ENCODE measurements around the gene CCDC87. TPM values are rescaled to one million over a fixed set of nuclear protein-coding genes. Genes with fewer than 3 reads are reported as not detected.

The CCDC87 gene
- total and polyA plus RNA-seq, 2 of the 8 experiments (the other 6 are each of a cell fraction or from before 2014, with no cell fraction given): 0.32 to 0.99 TPM

- Histone ChIP-seq H3K18ac (ENCODE audit: extremely low read depth, low read length) (no peak overlapping the region), H3K4ac (replicated peaks; ENCODE audit: insufficient read length, low read depth, low read length) (no peak overlapping the region), H2BK20ac (ENCODE audit: low read length) (no peak overlapping the region), H3K27me3 (replicated peaks in 1 of 4; ENCODE audit: control insufficient read depth in 3 of 4, extremely low read depth in 1 of 4, insufficient read depth in 3 of 4, low read length in 3 of 4) (no peaks in the 10 kb centered on the region), H3K56ac (replicated peaks; ENCODE audit: insufficient read length, low read depth, low read length) (no peak overlapping the region), H3K79me1 (ENCODE audit: low read depth, low read length) (no peaks in the 10 kb centered on the region), H2BK15ac (ENCODE audit: low read length) (no peak overlapping the region), H2AK5ac (ENCODE audit: low read depth, low read length) (no peak overlapping the region), H2AFZ (ENCODE audit: low read length) (no peak overlapping the region), H3K9ac (replicated peaks in 1 of 4; ENCODE audit: extremely low read depth in 1 of 4, low read depth in 3 of 4, low read length in 3 of 4) (no peak overlapping the region), H3K4me2 (ENCODE audit: insufficient read depth in 1 of 2, low read depth in 2 of 2, low read length in 2 of 2) (no peak overlapping the region), H3K23me2 (ENCODE audit: low read depth, low read length) (no peaks in the 10 kb centered on the region), H3K79me2 (ENCODE audit: control insufficient read depth in 1 of 2, insufficient read depth in 2 of 2, low read length in 2 of 2) (no peaks in the 10 kb centered on the region), H4K91ac (replicated peaks; ENCODE audit: insufficient read length, low read length) (no peak overlapping the region), H4K20me1 (replicated peaks in 1 of 2; ENCODE audit: control insufficient read depth in 1 of 2, insufficient read depth in 2 of 2, low read length in 2 of 2) (no peaks in the 10 kb centered on the region), H3K9me3 (ENCODE audit: insufficient read depth in 2 of 2, low read depth in 1 of 2, low read length in 1 of 2) (no peaks in the 10 kb centered on the region), H2BK12ac (ENCODE audit: low read depth, low read length) (no peak overlapping the region), H3K14ac (ENCODE audit: insufficient read length) (no peak overlapping the region), H3K4me3 (ENCODE audit: extremely low read depth in 1 of 4, insufficient read depth in 2 of 4, low read depth in 3 of 4, low read length in 4 of 4) (no peak overlapping the region), H3K36me3 (ENCODE audit: control insufficient read depth in 2 of 4, insufficient read depth in 4 of 4, low read length in 3 of 4) (peaks cover 10 to 35% (median 31%) of the 10 kb centered on the region in 4 experiments), H2BK120ac (replicated peaks; ENCODE audit: low read depth, low read length) (no peak overlapping the region), H4K5ac (ENCODE audit: insufficient read length, low read depth, low read length) (no peak overlapping the region), H4K8ac (ENCODE audit: extremely low read depth, insufficient read depth, low read length) (no peak overlapping the region; the same call in 1 of the 2 replicates), H3K4me1 (replicated peaks in 1 of 4; ENCODE audit: control insufficient read depth in 3 of 4, insufficient read depth in 4 of 4, low read length in 3 of 4) (peaks cover 0 to 5% (median 3%) of the 10 kb centered on the region in 4 experiments; a peak in 3 of 7 replicates), H2BK5ac (ENCODE audit: low read depth, low read length) (no peak overlapping the region; the same call in none of the 2 replicates), H3K23ac (ENCODE audit: insufficient read length) (no peak overlapping the region), H3K27ac (ENCODE audit: low read depth, low read length) (no peak overlapping the region)
- DNase-seq (ENCODE audit: low read depth in 1 of 2, low spot score in 2 of 2) (no peak), FAIRE-seq (no peak)
- ChIA-PET POLR2A (ENCODE audit: partially characterized antibody) (interaction anchor here (1.1 to 7.4 kb wide), 9 partner anchors 8 to 128 kb away, joined by 3 to 54 read pairs (median 6); partner anchors contain the start of genes ACTN3, RBM14, RBM4 and ZDHHC24), CTCF (ENCODE audit: partially characterized antibody) (interaction anchor here (0.9 kb wide), 1 partner anchor 275 kb away, joined by 3 read pairs; no protein-coding TSS in a partner anchor)
- WGBS, 2 experiments (ENCODE audit: extremely low coverage in 1 of 2, insufficient coverage in 1 of 2, insufficient read length in 1 of 2, insufficient replicate concordance in 2 of 2, low coverage in 1 of 2, low lambda C conversion rate in 2 of 2, missing lambda C conversion rate in 1 of 2): 90% methylated on average over 14 of the region's 14 CpGs; no CpG with 5 or more reads in 1 of the 2 experiments
- no peak for TF ChIP-seq SIRT6 (IDR thresholded peaks at IDR 0.05; ENCODE audit: low read length)
- no peak for TF ChIP-seq TBP (IDR thresholded peaks at IDR 0.05; ENCODE audit: low read depth, low read length)
- TF ChIP-seq EGR1 (IDR thresholded peaks at IDR 0.05; ENCODE audit: borderline replicate concordance, low read depth, low read length): no peak
- no peak for TF ChIP-seq NANOG (IDR thresholded peaks at IDR 0.05; ENCODE audit: insufficient read depth, low read depth, low read length, poor library complexity, severe bottlenecking)
- TF ChIP-seq BRCA1 (IDR thresholded peaks at IDR 0.05; ENCODE audit: low read depth, low read length): no peak
- TF ChIP-seq ASH2L (IDR thresholded peaks at IDR 0.05; ENCODE audit: low read length): no peak
- TF ChIP-seq SIX5 (IDR thresholded peaks at IDR 0.05; ENCODE audit: low read depth, low read length): no peak
- TF ChIP-seq GABPA (IDR thresholded peaks at IDR 0.05; ENCODE audit: borderline replicate concordance, insufficient read depth, low read length): no peak
- 0 out of 2 replicates have a peak, but pooled peaks have one; percentile 14 for TF ChIP-seq E2F6 (IDR thresholded peaks at IDR 0.05)
- no peak for TF ChIP-seq TEAD4 (IDR thresholded peaks at IDR 0.05; ENCODE audit: low read depth, low read length)
- no peak for TF ChIP-seq RAD21 (IDR thresholded peaks at IDR 0.05 in 1 of 2, conservative IDR thresholded peaks at IDR 0.05 in 1 of 2; ENCODE audit: low read depth in 2 of 2, low read length in 2 of 2)
- TF ChIP-seq CEBPB (IDR thresholded peaks at IDR 0.05; ENCODE audit: low read depth, low read length): no peak
- TF ChIP-seq POLR2AphosphoS5 (IDR thresholded peaks at IDR 0.05; ENCODE audit: low read depth, low read length): peak; percentile 23; the same call in 1 of the 2 replicates
- no peak for TF ChIP-seq MAFK (IDR thresholded peaks at IDR 0.05; ENCODE audit: low read depth, low read length)
Measured at GRCh38 chr11:66564538-66564937, 28.3 kb downstream of the CCDC87 start.
